GM19023 (cell line): ENCODE data around the gene KRT37.
"Not testable (repeated sequence)": the region's sequence is repeated elsewhere in the genome, so short reads cannot be mapped to it uniquely, and the experiment has no call there.

ENCODE experiments used
- ATAC-seq: cut with Tn5 transposase; IDR thresholded peaks from one replicate; pipeline ENCODE4 v1.9.1; 2021; ENCODE audit warnings: mild to moderate bottlenecking, moderate library complexity; ENCODE audit not compliant: unreplicated experiment

The KRT37 gene

GRCh38 chr17:41437254-41437653, 12.9 kb upstream of the KRT37 start:
- ATAC-seq: no peak

- ATAC-seq: no peak
Observed at GRCh38 chr17:41434415-41434814, 10.0 kb upstream of the KRT37 start.

- no peak for ATAC-seq
Observed at GRCh38 chr17:41434005-41434404, 9.6 kb upstream of the KRT37 start.

- ATAC-seq: no peak
Observed at GRCh38 chr17:41433586-41433985, 9.2 kb upstream of the KRT37 start.

GRCh38 chr17:41430376-41430775, 6.0 kb upstream of the KRT37 start:
- ATAC-seq: not testable (repeated sequence)

DNA sequence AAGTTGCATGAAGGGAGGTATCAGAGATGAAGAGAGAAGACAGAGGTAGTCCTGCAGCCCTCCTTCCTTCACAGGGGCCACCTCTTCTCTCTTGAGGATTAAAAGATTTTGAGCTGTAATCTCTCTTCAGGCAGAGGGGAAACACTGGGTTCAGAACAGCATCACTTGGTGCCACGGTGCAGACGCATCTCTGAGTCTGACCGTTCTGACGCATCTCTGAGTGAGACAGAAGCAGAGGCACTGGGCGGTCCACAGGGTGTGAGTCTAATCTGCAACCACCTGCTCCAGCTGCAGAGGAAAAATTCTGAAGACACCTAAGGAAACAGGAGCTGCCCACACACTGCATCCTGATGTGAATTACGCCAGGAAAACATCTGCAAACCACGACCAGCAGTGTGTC, 5.3 kb upstream of the KRT37 start:
- no peak for ATAC-seq

GRCh38 chr17:41428591-41429291, 4.4 kb upstream of the KRT37 start:
- ATAC-seq: no peak

- ATAC-seq: not testable (repeated sequence)
Observed at GRCh38 chr17:41422586-41422985, 1.8 kb downstream of the KRT37 start.

DNA sequence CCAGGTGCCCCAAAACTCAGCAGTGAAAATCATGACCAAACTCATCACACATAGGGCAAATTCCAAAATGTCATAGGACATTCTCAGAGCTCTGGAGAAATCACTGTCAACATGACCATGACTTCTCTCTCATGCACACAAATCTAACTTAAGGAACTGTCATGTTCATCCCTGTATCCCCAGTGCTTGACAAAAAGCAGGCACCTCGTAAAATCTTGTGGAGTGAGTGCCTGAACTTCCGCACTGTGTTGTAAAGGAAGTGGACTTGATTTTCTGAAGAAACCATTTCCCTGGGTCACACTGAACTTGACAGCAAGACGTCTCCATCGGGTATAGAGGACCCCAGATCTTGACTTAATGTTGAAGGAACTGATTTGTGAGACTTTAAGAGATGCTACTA, 2.8 kb downstream of the KRT37 start:
- no peak for ATAC-seq

DNA sequence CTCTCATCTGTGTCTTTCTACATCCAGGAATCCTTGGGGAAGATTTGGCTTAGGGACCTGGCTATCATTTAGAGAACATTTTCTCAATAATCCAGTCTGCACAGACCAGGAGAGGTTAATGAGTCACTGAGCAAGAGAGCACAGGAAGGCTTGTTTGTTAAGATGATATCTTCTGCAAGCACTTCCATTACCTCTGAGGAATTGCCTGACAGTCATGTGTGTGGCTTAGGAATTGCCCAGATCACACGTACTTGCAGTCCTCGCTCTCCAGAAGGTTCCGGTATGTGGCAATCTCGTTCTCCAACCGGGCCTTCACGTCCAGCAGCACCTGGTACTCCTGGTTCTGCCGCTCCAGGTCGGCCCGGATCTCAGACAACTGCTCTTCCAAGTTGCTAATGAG, 3.3 kb downstream of the KRT37 start:
- no peak for ATAC-seq

GRCh38 chr17:41420134-41420533, 4.3 kb downstream of the KRT37 start:
- no peak for ATAC-seq

GRCh38 chr17:41419716-41420115, 4.7 kb downstream of the KRT37 start:
- ATAC-seq: no peak

- no peak for ATAC-seq
Observed at GRCh38 chr17:41418116-41418860, 6.1 kb downstream of the KRT37 start.

DNA sequence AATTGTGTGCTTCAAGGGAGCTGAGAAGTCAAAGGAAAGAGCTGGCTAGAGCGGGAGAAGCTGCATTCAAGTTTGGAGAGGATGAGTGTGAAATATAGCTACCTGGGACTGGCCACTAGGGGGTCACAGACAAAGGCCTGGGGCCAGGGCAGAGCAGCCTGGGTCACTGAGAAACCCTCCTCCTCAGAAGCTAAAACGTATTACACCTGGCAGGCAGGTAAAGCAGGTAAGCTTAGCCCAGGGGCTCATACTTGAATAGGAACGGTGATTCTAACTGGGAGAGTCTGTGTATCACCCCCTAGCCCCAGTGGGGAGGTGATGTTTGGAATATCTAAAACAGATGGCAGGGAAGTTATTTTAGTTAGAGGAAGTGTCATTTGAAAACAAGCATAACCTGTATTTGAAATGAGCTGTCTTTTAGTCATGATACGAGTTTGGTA, 6.8 kb downstream of the KRT37 start:
- no peak for ATAC-seq

GRCh38 chr17:41417127-41417526, 7.3 kb downstream of the KRT37 start:
- no peak for ATAC-seq

DNA sequence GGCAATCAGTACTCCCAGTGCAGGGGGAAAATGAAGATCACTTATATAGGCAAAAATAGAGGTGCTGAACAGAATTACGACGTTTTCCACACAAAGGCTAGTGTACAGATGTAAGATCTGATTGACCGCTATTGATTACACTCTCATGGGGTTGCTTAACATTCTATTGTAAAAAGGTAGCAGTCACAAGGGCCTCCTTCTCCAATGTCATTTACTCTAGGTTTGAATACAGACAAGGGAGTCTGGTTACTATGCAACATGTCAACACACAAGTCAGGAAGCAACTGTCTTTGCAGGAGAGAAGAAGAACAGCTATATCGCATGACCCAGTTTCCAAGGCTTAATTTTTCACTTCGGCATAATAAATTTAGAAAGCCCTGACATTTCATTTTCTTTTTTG, 7.9 kb downstream of the KRT37 start:
- ATAC-seq: no peak

DNA sequence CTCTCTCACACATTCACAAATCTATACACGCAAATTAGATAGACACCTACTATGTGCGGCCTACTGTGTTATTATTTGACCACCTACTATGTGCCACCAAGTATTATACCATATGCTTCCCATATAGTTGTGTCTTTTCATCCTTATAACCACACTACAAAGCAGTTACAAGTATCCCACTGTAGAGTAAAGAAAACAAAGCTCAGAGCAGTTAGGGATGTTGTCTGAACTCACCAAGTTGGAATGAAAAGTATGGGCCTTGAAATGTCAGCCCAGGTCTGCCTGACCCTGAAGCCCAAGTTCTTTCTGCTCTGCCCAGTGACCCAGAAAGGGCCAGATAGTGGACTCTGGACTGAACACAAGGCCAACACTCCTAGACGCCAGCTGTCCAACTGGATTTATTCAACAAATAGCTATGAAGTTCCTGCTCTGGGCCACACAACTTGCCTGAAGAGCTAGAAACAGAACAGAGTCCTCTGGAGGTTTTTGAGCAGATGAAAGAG, 8.5 kb downstream of the KRT37 start:
- ATAC-seq: no peak

DNA sequence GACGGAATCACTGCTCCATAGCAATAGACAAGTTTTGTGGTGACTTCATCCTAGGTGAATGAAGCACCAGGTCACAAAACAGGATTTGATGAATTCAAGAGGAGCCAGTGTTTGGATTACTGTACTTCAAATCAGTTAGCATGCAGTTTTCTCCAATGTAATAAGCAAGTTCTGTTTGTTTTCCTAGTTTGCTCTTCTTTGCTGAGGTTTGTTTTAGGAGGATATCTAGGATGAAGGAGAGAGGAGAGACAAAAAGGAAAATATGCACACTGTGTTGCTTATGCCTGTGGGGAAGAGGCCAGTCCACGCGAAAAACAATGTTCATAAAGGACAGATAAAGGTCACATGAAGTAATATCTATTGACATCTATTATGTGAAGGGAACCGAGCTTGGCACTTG, 9.0 kb downstream of the KRT37 start:
- ATAC-seq: no peak

DNA sequence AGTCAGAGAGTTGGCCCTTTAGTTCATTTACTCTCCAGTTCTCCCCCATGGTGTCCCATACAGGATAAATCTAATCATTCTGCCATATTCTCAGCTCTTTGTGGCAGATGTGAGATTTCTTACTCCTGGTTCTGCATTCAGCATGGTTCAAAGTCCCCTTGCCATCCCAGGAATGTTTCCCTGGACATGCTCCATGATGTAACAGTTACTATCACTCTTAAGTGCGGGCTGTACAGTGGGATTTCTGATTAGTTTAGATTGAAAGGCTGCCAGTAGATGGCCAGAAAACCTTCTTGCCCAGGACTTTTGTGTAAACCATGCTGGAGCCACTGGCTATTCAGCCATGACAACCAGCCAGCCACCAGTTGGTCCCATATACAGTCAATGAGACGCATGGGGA, 10.4 kb downstream of the KRT37 start:
- no peak for ATAC-seq

DNA sequence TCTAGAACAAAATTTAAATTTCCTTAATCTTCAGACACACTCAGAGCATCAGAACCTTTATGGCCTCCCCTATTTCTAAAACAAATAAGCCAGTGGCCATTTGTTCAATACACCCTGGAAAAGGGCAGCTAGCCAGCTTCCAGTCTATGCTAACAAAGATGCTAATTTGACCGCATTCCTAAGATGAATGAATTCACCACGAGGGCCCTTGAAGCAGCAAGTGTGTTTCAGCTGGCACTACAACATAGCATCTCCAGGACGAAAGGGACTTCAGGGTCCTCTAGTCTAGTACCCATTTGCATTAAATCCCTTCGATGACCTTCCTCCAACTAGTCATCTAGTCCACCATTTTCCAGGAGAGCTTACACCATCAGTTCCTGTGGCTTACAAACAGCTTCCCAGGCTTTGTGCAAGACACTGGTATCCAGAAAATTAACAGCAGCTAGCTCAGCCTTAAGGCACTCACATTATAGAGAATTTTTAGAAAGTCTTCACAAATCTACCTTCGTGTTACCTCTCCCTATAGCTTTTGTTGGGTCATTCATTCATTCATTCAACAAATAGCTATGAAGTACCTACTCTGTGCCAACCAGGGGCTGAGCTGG, 10.9 kb downstream of the KRT37 start:
- no peak for ATAC-seq

DNA sequence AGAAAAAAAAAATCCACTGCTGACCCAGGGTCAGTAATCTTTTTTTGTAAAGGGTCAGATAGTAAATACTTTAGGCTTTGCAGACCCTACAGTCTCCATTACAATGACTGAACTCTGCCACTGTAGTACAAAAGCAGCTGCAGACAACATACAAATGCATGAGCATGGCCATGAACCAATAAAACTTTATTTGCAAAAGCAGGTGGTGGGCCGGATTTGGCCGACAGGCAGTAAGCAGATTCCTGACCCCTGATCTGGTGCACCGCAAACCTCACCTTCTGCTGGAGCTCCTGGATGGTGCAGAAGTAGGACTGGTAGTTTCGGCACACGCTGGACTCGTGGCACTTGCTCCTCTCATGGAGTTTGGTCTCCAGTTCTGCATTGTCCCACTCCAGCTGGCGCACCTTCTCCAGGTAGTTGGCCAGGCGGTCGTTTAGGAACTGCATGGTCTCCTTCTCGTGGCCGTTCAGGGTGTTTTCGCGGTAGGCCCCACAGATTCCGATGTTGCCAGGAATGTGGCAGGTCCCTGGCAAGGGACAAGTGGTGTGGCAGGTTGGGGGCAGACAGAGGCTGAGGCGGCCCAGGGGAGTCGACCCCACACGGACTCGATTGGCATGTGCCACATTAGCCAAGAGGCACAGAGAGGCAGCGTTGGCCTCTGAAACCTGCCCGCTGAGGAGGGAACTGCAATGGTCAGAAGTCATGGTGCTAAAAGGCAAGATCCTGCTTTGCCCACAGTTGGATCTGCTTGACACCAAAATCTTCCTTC, 13.1 kb downstream of the KRT37 start:
- ATAC-seq: no peak
